Measurements from ENCODE around the gene AP3S2.
"Not testable (repeated sequence)": the region's sequence is repeated elsewhere in the genome, so short reads cannot be mapped to it uniquely, and the experiment has no call there.

Gene AP3S2

GRCh38 chr15:89874926-89875564, 18.7 kb downstream of the AP3S2 start:
- peak; percentile 80 for DNase-seq (ENCODE audit: low read depth, low spot score)
- H3K4me3 ChIP-seq (ENCODE audit: low read length), result no peak overlapping the region

GRCh38 chr15:89870688-89871288, 23.0 kb downstream of the AP3S2 start:
- no peak for DNase-seq (ENCODE audit: low read depth, low spot score)
- no peak overlapping the region for H3K4me3 ChIP-seq (ENCODE audit: low read length)

GRCh38 chr15:89870006-89870405, 23.8 kb downstream of the AP3S2 start:
- no peak overlapping the region for H3K4me3 ChIP-seq (ENCODE audit: low read length)
- no peak for DNase-seq (ENCODE audit: low read depth, low spot score)

- not testable (repeated sequence) for DNase-seq (ENCODE audit: low read depth, low spot score); H3K4me3 ChIP-seq (ENCODE audit: low read length)
Observed at GRCh38 chr15:89869490-89869889, 24.3 kb downstream of the AP3S2 start.

- H3K4me3 ChIP-seq (ENCODE audit: low read length), result no peak overlapping the region
Observed at GRCh38 chr15:89864958-89865739, 28.6 kb downstream of the AP3S2 start.

GRCh38 chr15:89863918-89864317, 29.9 kb downstream of the AP3S2 start:
- no peak for DNase-seq (ENCODE audit: low read depth, low spot score)
- no peak overlapping the region for H3K4me3 ChIP-seq (ENCODE audit: low read length)

More at GRCh38 chr15:89864958-89865739, 28.6 kb downstream of the AP3S2 start:
- no peak for DNase-seq (ENCODE audit: low read depth, low spot score)

- no peak overlapping the region for H3K4me3 ChIP-seq (ENCODE audit: low read length)
- no peak for DNase-seq (ENCODE audit: low read depth, low spot score)
Observed at GRCh38 chr15:89860891-89861290, 32.9 kb downstream of the AP3S2 start.

GRCh38 chr15:89860431-89860830, 33.4 kb downstream of the AP3S2 start:
- DNase-seq (ENCODE audit: low read depth, low spot score), result no peak
- H3K4me3 ChIP-seq (ENCODE audit: low read length), result no peak overlapping the region

- DNase-seq (ENCODE audit: low read depth, low spot score), result no peak
- H3K4me3 ChIP-seq (ENCODE audit: low read length), result no peak overlapping the region
Observed at GRCh38 chr15:89858661-89859458, 34.9 kb downstream of the AP3S2 start.

GRCh38 chr15:89857673-89858072, 36.1 kb downstream of the AP3S2 start:
- no peak for DNase-seq (ENCODE audit: low read depth, low spot score)

GRCh38 chr15:89855948-89856347, 37.8 kb downstream of the AP3S2 start:
- H3K4me3 ChIP-seq (ENCODE audit: low read length), result no peak overlapping the region
- DNase-seq (ENCODE audit: low read depth, low spot score), result no peak

More at GRCh38 chr15:89857673-89858072, 36.1 kb downstream of the AP3S2 start:
- no peak overlapping the region for H3K4me3 ChIP-seq (ENCODE audit: low read length)

- not testable (repeated sequence) for DNase-seq (ENCODE audit: low read depth, low spot score); H3K4me3 ChIP-seq (ENCODE audit: low read length)
Observed at GRCh38 chr15:89854863-89855262, 38.9 kb downstream of the AP3S2 start.

- DNase-seq (ENCODE audit: low read depth, low spot score), result no peak
- no peak overlapping the region for H3K4me3 ChIP-seq (ENCODE audit: low read length)
Observed at GRCh38 chr15:89852342-89852995, 41.3 kb downstream of the AP3S2 start.

- no peak for DNase-seq (ENCODE audit: low read depth, low spot score)
- H3K4me3 ChIP-seq (ENCODE audit: low read length), result no peak overlapping the region
Observed at GRCh38 chr15:89851673-89852341, 42.0 kb downstream of the AP3S2 start.

GRCh38 chr15:89848970-89849292, 44.9 kb downstream of the AP3S2 start:
- H3K4me3 ChIP-seq (ENCODE audit: low read length), result no peak overlapping the region
- DNase-seq (ENCODE audit: low read depth, low spot score), result no peak

GRCh38 chr15:89847101-89847500, 46.7 kb downstream of the AP3S2 start:
- no peak overlapping the region for H3K4me3 ChIP-seq (ENCODE audit: low read length)
- DNase-seq (ENCODE audit: low read depth, low spot score), result no peak

GRCh38 chr15:89845305-89845893, 48.4 kb downstream of the AP3S2 start:
- no peak for DNase-seq (ENCODE audit: low read depth, low spot score)

GRCh38 chr15:89841962-89842361, 51.8 kb downstream of the AP3S2 start:
- no peak for DNase-seq (ENCODE audit: low read depth, low spot score)
- no peak overlapping the region for H3K4me3 ChIP-seq (ENCODE audit: low read length)

More at GRCh38 chr15:89845305-89845893, 48.4 kb downstream of the AP3S2 start:
- no peak overlapping the region for H3K4me3 ChIP-seq (ENCODE audit: low read length)

Measured in Jurkat, Clone E6-1 (cell line).